ENCODE results near the gene KCNE4.

Gene KCNE4, protein sequence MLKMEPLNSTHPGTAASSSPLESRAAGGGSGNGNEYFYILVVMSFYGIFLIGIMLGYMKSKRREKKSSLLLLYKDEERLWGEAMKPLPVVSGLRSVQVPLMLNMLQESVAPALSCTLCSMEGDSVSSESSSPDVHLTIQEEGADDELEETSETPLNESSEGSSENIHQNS

GRCh38 chr2:223051693-223052289 is at the start of gene KCNE4:
TSS of gene KCNE4 (plus strand) at chr2:223052190. CDS start at chr2:223052831, 641 bp downstream.
- no peak for DNase-seq (ENCODE audit: low read depth in 2 of 2)

DNA sequence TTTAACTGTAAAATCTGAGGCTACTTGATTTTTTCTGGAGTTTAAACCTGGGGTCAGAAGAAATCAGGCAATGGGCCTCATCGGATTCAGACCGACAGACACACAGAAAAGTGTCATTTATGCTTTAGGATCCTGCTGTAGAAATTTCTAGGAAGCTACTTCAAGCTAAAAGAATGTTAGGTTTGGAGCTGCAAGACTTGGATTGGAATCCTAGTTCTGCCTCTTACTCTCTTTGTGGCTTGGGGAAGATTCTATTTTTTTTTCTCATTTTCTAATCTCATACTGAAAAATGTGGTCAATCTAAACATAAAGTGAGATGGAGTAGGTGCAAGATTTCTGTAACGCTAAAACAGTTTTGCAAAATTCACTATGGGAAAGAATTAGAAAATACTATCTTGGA is 48.8 kb upstream of the KCNE4 start:
- no peak for DNase-seq (ENCODE audit: low read depth in 2 of 2)

DNA sequence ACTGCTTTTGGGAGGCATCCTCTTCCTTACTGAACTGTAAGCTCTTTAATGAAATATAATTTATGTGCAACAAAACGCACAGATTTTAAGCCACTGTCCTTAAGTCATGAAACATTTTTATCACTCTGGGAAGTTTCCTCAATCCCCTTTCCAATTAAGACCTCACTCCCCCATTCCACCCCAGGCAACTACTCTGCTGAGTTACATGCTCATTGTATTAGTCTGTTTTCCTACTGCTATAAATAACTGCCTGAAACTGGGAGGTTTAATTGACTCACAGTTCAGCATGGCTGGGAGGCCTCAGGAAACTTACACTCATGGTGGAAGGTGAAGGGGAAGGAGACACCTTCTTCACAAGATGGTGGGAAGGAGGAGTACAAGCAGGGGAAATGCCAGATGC is 46.5 kb upstream of the KCNE4 start:
- no peak for DNase-seq (ENCODE audit: low read depth in 2 of 2)

DNA sequence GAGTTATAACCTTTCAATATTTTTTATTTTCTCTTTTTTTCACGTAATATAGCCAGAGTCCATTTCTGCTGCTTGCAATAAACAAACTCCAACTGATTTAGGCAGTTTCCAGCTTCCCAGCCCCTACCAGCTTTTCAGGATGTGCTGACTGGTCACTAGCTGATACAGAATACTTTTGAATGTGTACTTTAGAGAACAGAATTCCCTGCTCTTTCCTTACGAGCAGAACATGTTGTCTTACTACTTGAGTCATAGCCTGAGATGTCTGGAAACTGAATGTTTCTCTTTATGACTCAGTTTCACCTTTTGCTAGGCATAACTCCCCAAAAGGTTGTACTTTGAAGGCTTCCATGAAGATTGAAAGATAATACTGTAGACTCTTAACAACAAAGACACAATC is 44.5 kb upstream of the KCNE4 start:
- no peak for DNase-seq (ENCODE audit: low read depth in 2 of 2)

DNA sequence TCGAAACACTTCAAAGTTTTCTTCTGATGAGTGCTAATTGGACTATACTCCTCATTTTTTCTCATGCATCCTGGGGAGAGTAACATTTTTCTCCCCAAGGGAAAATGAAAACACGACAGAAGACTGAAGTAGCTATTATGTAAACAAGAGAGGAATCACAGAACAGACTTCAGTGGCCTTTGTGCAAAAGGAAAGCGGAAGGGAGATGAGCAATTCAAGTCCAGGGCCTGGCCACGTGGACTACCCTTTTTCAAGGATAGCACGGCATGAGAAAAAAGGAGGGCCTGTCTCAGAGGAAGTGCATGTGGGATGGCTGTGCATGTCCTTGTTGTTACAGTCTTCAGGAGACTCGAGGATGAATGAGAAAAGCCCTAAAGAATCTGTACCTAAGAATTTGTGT is 43.8 kb upstream of the KCNE4 start:
- no peak for DNase-seq (ENCODE audit: low read depth in 2 of 2)

GRCh38 chr2:223008956-223009355 is 43.0 kb upstream of the KCNE4 start:
- DNase-seq (ENCODE audit: low read depth in 2 of 2) = no peak

DNA sequence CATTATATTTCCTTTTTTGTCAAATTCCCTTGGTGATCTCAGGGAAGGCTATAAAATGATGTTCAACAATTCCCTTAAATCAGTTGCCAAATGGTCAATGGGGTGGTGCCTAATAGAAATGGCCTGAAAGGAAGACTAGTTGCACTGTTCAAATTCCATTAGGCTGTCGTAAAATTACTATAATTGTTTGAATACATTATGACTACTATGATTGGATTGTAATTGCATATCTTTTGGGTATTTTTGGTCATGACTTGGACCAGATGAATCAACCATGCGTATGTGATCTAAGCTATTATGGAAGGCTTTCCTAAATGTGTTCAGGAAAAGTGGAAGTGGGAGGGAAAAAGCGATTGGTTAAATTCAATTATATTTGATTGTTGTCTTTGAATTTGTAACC is 41.3 kb upstream of the KCNE4 start:
- DNase-seq (ENCODE audit: low read depth in 2 of 2) = no peak

GRCh38 chr2:223012291-223012690 is 39.7 kb upstream of the KCNE4 start:
- DNase-seq (ENCODE audit: low read depth in 2 of 2) = no peak

GRCh38 chr2:223019390-223019930 is 32.5 kb upstream of the KCNE4 start:
- no peak for DNase-seq (ENCODE audit: low read depth in 2 of 2)

DNA sequence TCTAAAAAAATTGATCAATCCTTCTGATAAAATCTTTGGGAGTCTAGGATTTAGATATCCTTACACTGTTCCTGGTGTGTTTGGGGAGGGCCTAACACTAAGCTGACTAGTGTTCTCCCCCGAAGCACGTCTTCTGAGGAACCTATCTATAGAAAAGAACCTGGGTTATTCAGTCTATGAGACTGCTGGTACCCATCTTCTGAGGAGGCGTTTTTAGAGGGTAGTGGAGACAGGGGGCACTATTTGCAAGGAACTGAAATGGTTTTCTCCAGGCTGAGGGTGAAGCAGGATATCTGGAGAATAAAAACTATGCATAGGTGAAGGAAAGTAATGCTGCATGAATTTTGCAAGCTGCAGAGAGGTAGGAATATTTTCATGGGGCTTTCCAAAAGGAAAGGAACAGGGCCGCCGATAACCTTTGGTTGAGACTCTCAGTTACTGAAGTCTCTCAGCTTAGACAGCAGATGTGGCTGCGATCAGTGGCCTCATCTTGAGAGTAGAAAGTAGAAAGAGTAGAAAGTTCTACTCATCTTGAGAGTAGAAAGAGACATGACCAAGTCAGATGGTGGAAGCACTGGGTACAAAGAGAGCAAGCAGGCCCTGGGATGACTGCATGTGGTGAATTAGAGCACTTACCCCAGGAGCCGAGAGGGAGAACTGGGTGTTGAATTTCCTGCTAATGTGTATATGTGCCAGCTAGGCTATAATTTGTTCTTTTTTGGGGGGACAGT is 31.8 kb upstream of the KCNE4 start:
- no peak for DNase-seq (ENCODE audit: low read depth in 2 of 2)

DNA sequence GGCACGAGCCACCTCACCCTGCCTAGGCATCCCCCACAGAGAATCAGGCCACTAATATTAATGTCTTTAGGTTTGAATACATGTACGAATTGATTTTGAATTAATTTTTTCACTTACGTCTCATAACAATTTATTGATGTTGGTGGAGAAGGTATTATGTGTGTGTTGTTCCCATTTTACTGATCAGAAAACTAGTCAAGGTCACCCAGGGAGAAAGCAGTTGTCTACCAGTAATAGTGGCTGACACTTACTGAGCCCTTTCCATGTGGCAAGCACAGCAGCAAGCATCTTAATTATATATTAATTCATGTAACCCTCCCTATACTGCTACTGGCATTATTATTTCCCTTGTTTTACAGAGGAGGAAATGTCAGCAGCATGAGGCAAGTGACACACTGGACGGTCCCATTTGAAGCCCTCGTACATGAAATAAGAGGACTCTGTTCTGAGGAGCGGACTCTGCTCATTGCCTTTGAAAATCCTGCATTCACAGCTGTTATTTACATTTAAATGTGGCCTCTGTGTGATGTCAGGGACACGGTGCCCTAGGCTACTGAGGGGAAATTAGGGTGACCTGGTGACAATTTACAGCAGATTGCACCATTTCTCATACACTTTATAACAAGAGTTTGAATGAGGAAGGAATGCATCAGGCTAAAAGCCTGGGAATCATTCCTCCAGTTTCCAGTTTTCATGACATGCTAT is 30.9 kb upstream of the KCNE4 start:
- DNase-seq (ENCODE audit: low read depth in 2 of 2) = no peak

GRCh38 chr2:223026357-223027110 is 25.5 kb upstream of the KCNE4 start:
- no peak for DNase-seq (ENCODE audit: low read depth in 2 of 2)

- no peak for DNase-seq (ENCODE audit: low read depth in 2 of 2)
Observed at GRCh38 chr2:223027442-223027841, 24.5 kb upstream of the KCNE4 start.

DNA sequence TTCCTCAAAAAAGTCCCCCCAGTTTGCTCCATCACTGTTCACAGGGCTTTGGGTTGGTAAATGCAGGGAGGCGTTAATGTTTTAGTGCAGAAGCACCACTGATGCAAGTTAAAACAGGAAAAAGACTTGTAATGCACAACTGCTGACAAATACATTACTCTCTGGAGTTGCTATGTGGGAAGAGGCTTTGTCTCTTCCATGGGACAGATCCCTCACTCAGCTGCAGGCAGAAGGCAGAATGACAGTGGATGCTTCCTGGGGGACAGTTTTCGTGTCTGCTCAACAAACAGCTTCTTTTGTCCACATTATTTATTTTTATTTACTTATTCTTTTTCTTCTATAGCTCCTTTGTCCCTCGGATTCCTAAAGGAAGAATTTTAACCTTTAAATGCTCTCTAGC is 22.7 kb upstream of the KCNE4 start:
- no peak for DNase-seq (ENCODE audit: low read depth in 2 of 2)

GRCh38 chr2:223032187-223033142 is 19.5 kb upstream of the KCNE4 start:
- no peak for DNase-seq (ENCODE audit: low read depth in 2 of 2)

GRCh38 chr2:223034221-223034975 is 17.6 kb upstream of the KCNE4 start:
- no peak for DNase-seq (ENCODE audit: low read depth in 2 of 2)

DNA sequence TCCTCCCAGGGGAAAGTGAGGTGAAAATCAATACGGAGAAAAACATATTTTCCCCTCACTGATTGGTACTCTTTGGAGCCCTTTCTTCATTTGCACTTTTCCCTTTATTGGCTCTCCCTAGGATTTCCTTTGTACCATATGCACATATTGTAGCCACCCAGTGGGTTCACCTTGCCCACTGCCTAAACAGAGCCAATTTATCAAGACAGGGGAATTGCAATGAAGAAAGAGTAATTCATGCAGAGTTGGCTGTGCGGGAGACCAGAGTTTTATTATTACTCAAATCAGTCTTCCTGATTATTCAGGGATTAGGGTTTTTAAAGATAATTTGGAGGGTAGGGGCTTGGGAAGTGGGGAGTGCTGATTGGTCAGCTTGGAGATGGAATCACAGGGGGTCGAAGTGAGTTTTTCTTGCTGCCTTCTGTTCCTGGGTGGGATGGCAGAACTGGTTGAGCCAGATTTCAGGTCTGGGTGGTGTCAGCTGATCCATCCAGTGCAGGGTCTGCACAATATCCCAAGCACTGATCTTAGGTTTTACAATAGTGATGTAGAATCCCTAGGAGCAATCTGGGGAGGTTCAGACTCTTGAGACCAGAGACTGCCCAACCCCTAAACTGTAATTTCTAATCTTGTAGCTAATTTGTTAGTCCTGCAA is 15.1 kb upstream of the KCNE4 start:
- no peak for DNase-seq (ENCODE audit: low read depth in 2 of 2)

- no peak for DNase-seq (ENCODE audit: low read depth in 2 of 2)
Observed at GRCh38 chr2:223037445-223037800, 14.6 kb upstream of the KCNE4 start.

DNA sequence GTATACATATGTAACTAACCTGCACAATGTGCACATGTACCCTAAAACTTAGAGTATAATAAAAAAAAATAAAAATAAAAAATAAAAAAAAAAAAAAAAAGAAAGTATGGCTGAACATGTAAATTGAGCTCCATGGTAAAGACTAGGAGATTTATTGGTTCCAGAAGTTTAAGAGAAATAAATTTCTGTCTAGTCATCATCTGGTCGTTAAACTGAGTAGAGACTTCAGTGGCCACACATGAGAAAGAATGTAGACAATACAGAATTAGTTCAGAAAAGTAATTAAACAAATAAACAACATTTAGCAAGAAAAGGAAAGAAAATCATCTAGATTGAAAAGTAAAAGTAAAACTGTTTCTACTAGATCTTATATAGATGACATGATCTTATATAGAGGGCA is 12.4 kb upstream of the KCNE4 start:
- DNase-seq (ENCODE audit: low read depth in 2 of 2) = no peak

Data from stimulated activated CD8-positive, alpha-beta memory T cell treated with anti-CD3 and anti-CD28 coated beads, Interleukin-7, amount 100 ng/mL, for 1 hour (primary cell).